HepG2 (cell line): ENCODE data around the gene WWC1. TPM values are rescaled to one million over a fixed set of nuclear protein-coding genes. Genes with fewer than 3 reads are reported as not detected.

Experiments used
- ATAC-seq: fragments of 200-7000 bp; cut with Tn5 transposase; 3 replicates; pipeline ENCODE4 v1.9.1; 2020; ENCODE audit warnings: mild to moderate bottlenecking, moderate library complexity
- BruUV-seq: library from RNA; stranded (reverse); fragments of 400-500 nt; replicated peaks from 2 replicates; lab custom pipeline; 2021; lab: Mats Ljungman, UMichigan
- CTCF ChIA-PET: fragments of 300-600 bp; formaldehyde crosslinking; extraction: SDS; loops from one replicate; lab custom pipeline; 2021; ENCODE audit warnings: low total read pairs, inconsistent platforms, low intra/inter-chr PET ratio; lab: Yijun Ruan, JAX
- POLR2A ChIA-PET: fragments of 350-600 bp; sonication (Branson Sonifier 250); formaldehyde crosslinking; loops from one replicate; lab custom pipeline; 2020; ENCODE audit warnings: antibody characterized with exemption, inconsistent platforms; lab: Yijun Ruan, JAX
- DNase-seq: peaks from one replicate; pipeline ENCODE4 v3.0.0-alpha.2; 2015; ENCODE audit warnings: low spot score
- FAIRE-seq: peaks from 3 replicates; lab custom pipeline; 2011; peaks lifted over from hg19 to GRCh38; lab: Jason Lieb, UNC
- H2AFZ ChIP-seq: one replicate; pipeline ENCODE4 v1.6.1; 2011; ENCODE audit warnings: low read length, inconsistent platforms
- H3K27ac ChIP-seq: fragments of 300-600 bp; 3 replicates; pipeline ENCODE4 v1.8.0; 2011; ENCODE audit warnings: mixed run types, mild to moderate bottlenecking, mixed read lengths, low read length, inconsistent platforms; ENCODE audit not compliant: insufficient read depth; ENCODE audit errors: extremely low read length
- H3K27me3 ChIP-seq, 2 experiments: fragments of 200-600 bp in 1 of 2; 2 replicates in 1 of 2; 3 replicates in 1 of 2; pipeline versions ENCODE4 v1.6.0 to v1.8.0; 2011; ENCODE audit warnings: low read length in 2 of 2, mild to moderate bottlenecking in 2 of 2, moderate library complexity in 2 of 2, inconsistent platforms in 1 of 2; ENCODE audit not compliant: insufficient read depth in 2 of 2, control insufficient read depth in 1 of 2
- H3K36me3 ChIP-seq, 2 experiments: fragments of 200-600 bp in 1 of 2; replicated peaks in 1 of 2; 2 replicates in 1 of 2; 3 replicates in 1 of 2; pipeline versions ENCODE4 v1.5.1 to v1.8.0; 2011; ENCODE audit warnings: low read length in 2 of 2, inconsistent platforms in 1 of 2; ENCODE audit not compliant: insufficient read depth in 2 of 2, control insufficient read depth in 1 of 2
- H3K4me1 ChIP-seq: 2 replicates; pipeline ENCODE4 v1.5.1; 2012; ENCODE audit warnings: low read length, inconsistent platforms; ENCODE audit not compliant: insufficient read depth
- H3K4me2 ChIP-seq: 2 replicates; pipeline ENCODE4 v1.6.0; 2011; ENCODE audit warnings: low read depth, low read length, inconsistent platforms
- H3K4me3 ChIP-seq, 3 experiments: fragments of 200-600 bp in 1 of 3; sonication (generic), shearing (Covaris generic) in 1 of 3; replicated peaks in 1 of 3; 2 replicates each; pipeline ENCODE4 v1.5.1; 2011 to 2016; ENCODE audit warnings: low read length in 3 of 3, inconsistent platforms in 2 of 3, low read depth in 2 of 3, mild to moderate bottlenecking in 2 of 3, control low read depth in 1 of 3, mixed read lengths in 1 of 3; ENCODE audit not compliant: insufficient read depth in 1 of 3
- H3K79me2 ChIP-seq: one replicate; pipeline ENCODE4 v1.6.1; 2011; ENCODE audit warnings: low read length, inconsistent platforms; ENCODE audit not compliant: insufficient read depth
- H3K9ac ChIP-seq: 2 replicates; pipeline ENCODE4 v1.6.0; 2011; ENCODE audit warnings: mild to moderate bottlenecking, low read depth, low read length, inconsistent platforms; ENCODE audit not compliant: insufficient read depth
- H3K9me3 ChIP-seq: 2 replicates; pipeline ENCODE4 v1.5.1; 2012; ENCODE audit warnings: mild to moderate bottlenecking, low read length
- H4K20me1 ChIP-seq: 2 replicates; pipeline ENCODE4 v1.6.0; 2011; ENCODE audit warnings: inconsistent platforms, mild to moderate bottlenecking, low read length, moderate library complexity; ENCODE audit not compliant: insufficient read depth
- NONO ChIP-seq, 2 experiments: fragments of 450-650 bp in 1 of 2; sonication (generic) in 1 of 2; formaldehyde crosslinking in 1 of 2; IDR thresholded peaks in 1 of 2; conservative IDR thresholded peaks in 1 of 2; 2 replicates each; pipeline versions ENCODE4 v1.6.1 to v1.8.0; 2017 to 2022; ENCODE audit warnings: mild to moderate bottlenecking in 1 of 2, missing genetic modification reagents in 1 of 2, moderate library complexity in 1 of 2
- RFXAP ChIP-seq: sonication (generic); formaldehyde crosslinking; IDR thresholded peaks from 2 replicates; pipeline ENCODE4 v1.4.0; 2020; ENCODE audit warnings: missing genetic modification reagents, borderline replicate concordance
- ZNF317 ChIP-seq: sonication (generic); formaldehyde crosslinking; IDR thresholded peaks from 2 replicates; pipeline ENCODE4 v1.5.0; 2020; ENCODE audit warnings: mild to moderate bottlenecking, missing genetic modification reagents
- WGBS: methylation state at CpG from one replicate; pipeline ENCODE4 v1.1.6; 2017; ENCODE audit warnings: low lambda C conversion rate; 5-methylcytosine and 5-hydroxymethylcytosine counted together
- in situ Hi-C: cut with HindIII; loops from 2 replicates; pipeline ENCODE4 v1.10.0; 2017; ENCODE audit warnings: low pct_unique_long_range_greater_than_20kb; ENCODE audit not compliant: extremely low pct_ligation_motif_present
- intact Hi-C: fragments of 100-400 bp; cut with micrococcal nuclease; formaldehyde crosslinking; loops from one replicate; pipeline ENCODE4 v1.10.0; 2022; ENCODE audit not compliant: unreplicated experiment
- polyA plus RNA-seq, 8 experiments: library from polyadenylated mRNA; depleted of rRNA in 3 of 8; stranded (reverse) in 7 of 8; unstranded in 1 of 8; fragments of >200 nt; fragmentation: Illumina TruSeq in 4 of 8; extraction: Trizol in 4 of 8; gene quantifications; 2 replicates each; pipeline versions ENCODE4 v1.2.1 to v1.2.3, GENCODE V29; 2011 to 2016; ENCODE audit warnings: low read depth in 4 of 8, missing spikeins in 1 of 8, mixed read lengths in 1 of 8; ENCODE audit not compliant: insufficient read depth in 1 of 8
- total RNA-seq, 5 experiments: library from RNA; depleted of rRNA; stranded (reverse); fragments of >200 nt; fragmentation: Illumina TruSeq; extraction: Trizol; gene quantifications; 2 replicates each; pipeline ENCODE4 v1.2.3, GENCODE V29; 2016; ENCODE audit warnings: low read depth in 1 of 5

Gene WWC1
- total and polyA plus RNA-seq, 2 of the 13 experiments (the other 11 are each of a cell fraction or from before 2014, with no cell fraction given), result 8.3 to 17.9 TPM

GRCh38 chr5:168502563-168503237 lies 211.3 kb downstream of the WWC1 start:
- CTCF ChIA-PET, result interaction anchor here (1.0 kb wide), 1 partner anchor 16 kb away, joined by 4 read pairs; the partner anchor contains the start of gene RARS1
- no peak for FAIRE-seq
- intact Hi-C loops, result no loop called here

GRCh38 chr5:168513861-168514428 lies 222.5 kb downstream of the WWC1 start:
- no peak overlapping the region for H3K4me3 ChIP-seq
- no peaks in the 10 kb centered on the region for H3K9me3 ChIP-seq
- peaks cover 19 to 92% of the 10 kb centered on the region in 2 experiments for H3K36me3 ChIP-seq
- H3K27me3 ChIP-seq, result no peaks in the 10 kb centered on the region
- BruUV-seq, result no TSS peak
- in situ Hi-C loops, result no loop called here
- ChIA-PET POLR2A (no interaction called here), CTCF (no interaction called here)
- ATAC-seq, result no peak
- DNase-seq, result no peak
- H3K4me1 ChIP-seq, result no peaks in the 10 kb centered on the region
- no peak overlapping the region for H3K9ac ChIP-seq
- no peaks in the 10 kb centered on the region for H3K79me2 ChIP-seq
- intact Hi-C loops, result no loop called here
- WGBS, result 98% methylated on average over 2 of the region's 2 CpGs
- no peak overlapping the region for H2AFZ ChIP-seq
- no peak overlapping the region for H3K4me2 ChIP-seq
- FAIRE-seq, result no peak
- TF ChIP-seq NONO (IDR thresholded peaks at IDR 0.05), result no peak
- TF ChIP-seq NONO (CRISPR knock-in tag; conservative IDR thresholded peaks at IDR 0.05), result no peak
- peak; percentile 98 for TF ChIP-seq ZNF317 (CRISPR knock-in tag)
- H4K20me1 ChIP-seq, result no peaks in the 10 kb centered on the region
- H3K27ac ChIP-seq, result no peak overlapping the region

More at GRCh38 chr5:168502563-168503237, 211.3 kb downstream of the WWC1 start:
- no peaks in the 10 kb centered on the region for H3K27me3 ChIP-seq
- no peak overlapping the region for H3K9ac ChIP-seq
- no peaks in the 10 kb centered on the region for H4K20me1 ChIP-seq
- no peak overlapping the region for H3K4me3 ChIP-seq
- POLR2A ChIA-PET, result no interaction called here
- in situ Hi-C loops, result no loop called here
- no peak overlapping the region for H3K27ac ChIP-seq
- H2AFZ ChIP-seq, result no peak overlapping the region
- peaks cover 15 to 60% of the 10 kb centered on the region in 2 experiments for H3K36me3 ChIP-seq
- ATAC-seq, result no peak
- BruUV-seq, result no TSS peak
- no peak for DNase-seq
- no peaks in the 10 kb centered on the region for H3K9me3 ChIP-seq
- H3K79me2 ChIP-seq, result no peaks in the 10 kb centered on the region
- no peaks in the 10 kb centered on the region for H3K4me1 ChIP-seq
- H3K4me2 ChIP-seq, result no peak overlapping the region
- 92% methylated on average over 7 of the region's 7 CpGs for WGBS
- TF ChIP-seq RFXAP (CRISPR knock-in tag), result no peak

Other genes starting within 250 kb of the WWC1 start
- 170 and 234 TPM in 2 replicates for gene RARS1, start 194.8 kb downstream of the WWC1 start, total RNA-seq (2016; rRNA removed; fragmentation: Illumina TruSeq; extraction: Trizol)
- gene RARS1, start 194.8 kb downstream of the WWC1 start, polyA plus RNA-seq (2011; rRNA removed), result 36.2 and 54.6 TPM in 2 replicates
- gene FBLL1, start 237.7 kb downstream of the WWC1 start, total RNA-seq (2016; rRNA removed; fragmentation: Illumina TruSeq; extraction: Trizol), result 0.18 and 0.29 TPM in 2 replicates
- 0.17 and 0.34 TPM in 2 replicates for gene FBLL1, start 237.7 kb downstream of the WWC1 start, polyA plus RNA-seq (2011; rRNA removed)